ENCODE data around the gene SLC9A9.

SLC9A9 gene

GRCh38 chr3:143637133-143637532 is 211.1 kb downstream of the SLC9A9 start:
- no peak for DNase-seq

DNA sequence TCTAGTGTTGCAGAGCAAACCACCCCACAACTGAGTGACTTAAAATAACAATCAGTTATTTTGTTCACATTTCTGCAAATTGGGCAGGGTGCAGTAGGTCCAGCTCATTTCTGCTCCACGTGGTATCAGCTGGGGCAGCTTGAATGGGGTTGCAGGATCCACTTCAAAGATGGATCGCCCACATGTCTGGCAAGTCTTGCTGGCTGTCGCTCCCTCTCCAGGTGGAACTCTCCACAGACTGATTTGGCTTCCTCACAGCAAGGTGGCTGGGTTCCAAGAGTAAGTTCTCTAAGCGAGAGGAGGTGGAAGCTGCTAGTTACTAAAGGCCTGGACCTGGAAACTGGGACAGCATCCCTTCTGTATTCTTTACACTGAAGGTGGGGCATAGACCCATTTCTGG is 213.3 kb downstream of the SLC9A9 start:
- no peak for DNase-seq

- no peak for DNase-seq
Observed at GRCh38 chr3:143634427-143634826, 213.8 kb downstream of the SLC9A9 start.

- no peak for DNase-seq
Observed at GRCh38 chr3:143633816-143634215, 214.5 kb downstream of the SLC9A9 start.

DNA sequence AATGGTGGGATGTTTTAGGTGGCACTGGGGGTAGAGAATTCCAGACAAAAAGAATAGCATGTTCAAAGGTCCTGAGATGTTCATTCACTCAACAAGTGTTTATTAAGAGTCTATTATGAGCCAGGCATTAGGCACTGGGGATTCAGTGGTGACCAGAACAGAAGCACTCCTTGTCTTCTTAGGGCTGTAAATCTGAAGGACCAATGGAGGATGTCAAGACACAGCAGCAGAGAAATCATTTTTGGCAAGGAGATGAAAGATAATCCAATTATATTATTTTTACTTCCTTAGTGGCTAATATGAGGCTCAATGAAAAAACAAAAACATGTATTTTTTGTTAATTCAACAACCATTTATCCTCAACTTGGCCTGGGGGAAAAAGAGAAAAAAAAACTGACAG is 218.5 kb downstream of the SLC9A9 start:
- no peak for DNase-seq

- DNase-seq = no peak
Observed at GRCh38 chr3:143628971-143629370, 219.3 kb downstream of the SLC9A9 start.

GRCh38 chr3:143627336-143627735 is 220.9 kb downstream of the SLC9A9 start:
- peak; percentile 9 for DNase-seq

DNA sequence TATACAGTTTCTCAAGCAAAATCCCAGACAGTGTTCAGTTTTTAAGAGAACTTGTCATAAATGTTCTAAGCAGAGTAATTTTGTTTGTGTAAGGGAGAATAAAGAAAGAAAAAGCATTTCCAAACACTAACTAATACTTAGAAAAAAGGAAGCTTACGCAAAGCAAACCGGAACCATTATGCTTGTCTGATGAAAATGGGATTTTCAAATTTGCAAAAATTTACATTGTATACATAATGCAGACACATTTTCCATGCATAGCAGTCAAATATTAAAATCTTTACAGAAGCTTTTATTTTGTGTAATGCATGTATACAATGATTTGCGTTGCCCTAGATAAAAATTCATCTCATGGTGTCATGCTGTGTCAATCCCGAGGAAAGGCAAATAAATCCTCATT is 229.0 kb downstream of the SLC9A9 start:
- no peak for DNase-seq

- DNase-seq = no peak
Observed at GRCh38 chr3:143617050-143617449, 231.2 kb downstream of the SLC9A9 start.

- DNase-seq = no peak
Observed at GRCh38 chr3:143613226-143613625, 235.0 kb downstream of the SLC9A9 start.

DNA sequence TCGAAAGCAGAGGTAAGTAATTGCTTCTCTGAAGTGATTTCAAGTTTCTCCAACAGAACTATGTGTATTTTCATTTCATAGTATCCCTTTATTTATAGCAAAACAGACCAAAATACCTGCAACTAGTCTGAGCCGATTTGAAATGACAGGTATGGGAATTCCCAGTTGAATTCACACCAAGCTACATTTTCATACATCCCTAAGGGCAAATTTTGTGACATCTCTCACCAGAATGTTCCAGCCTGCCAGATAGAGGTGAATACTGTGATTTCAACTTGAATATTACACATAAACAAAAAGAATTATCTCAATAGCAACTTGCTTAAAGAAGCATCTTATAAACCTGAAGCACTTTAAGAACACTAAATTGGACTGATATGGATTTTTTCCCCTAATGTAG is 235.7 kb downstream of the SLC9A9 start:
- no peak for DNase-seq

- DNase-seq = no peak
Observed at GRCh38 chr3:143608966-143609365, 239.3 kb downstream of the SLC9A9 start.

DNA sequence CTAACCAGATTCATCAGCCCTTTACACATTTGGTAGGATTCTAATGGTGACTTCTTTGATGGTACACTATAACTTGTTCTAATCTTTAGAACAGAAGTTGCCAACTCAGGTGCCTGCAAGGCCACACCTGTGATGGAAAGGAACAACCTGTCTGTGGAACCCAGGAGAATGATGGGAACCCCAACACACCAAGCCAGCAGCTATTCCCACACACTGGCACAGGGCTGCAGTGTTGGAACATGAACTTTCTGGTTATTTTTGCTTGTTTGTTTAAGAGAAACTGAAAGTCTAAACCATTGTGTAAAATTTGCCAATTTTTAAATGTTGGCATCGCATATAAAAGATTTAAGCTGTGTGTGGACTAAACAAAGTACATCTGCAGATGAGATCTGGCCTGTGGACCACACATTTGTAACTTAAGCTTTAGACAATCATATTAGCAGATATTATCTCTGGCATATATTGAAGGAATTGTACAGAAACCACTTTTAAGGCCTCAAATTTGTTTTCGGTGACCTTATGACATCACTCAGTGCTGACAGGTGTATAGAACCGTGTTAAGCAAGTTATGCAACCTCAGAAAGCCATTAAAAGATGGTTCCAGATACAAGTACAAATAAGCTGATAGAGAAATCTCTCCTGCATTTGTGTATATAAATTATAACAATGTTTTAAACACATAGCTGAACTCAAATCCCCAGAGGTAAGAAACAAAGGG is 242.9 kb downstream of the SLC9A9 start:
- no peak for DNase-seq

GRCh38 chr3:143604402-143605185 is 243.7 kb downstream of the SLC9A9 start:
- no peak for DNase-seq

GRCh38 chr3:143603774-143604173 is 244.5 kb downstream of the SLC9A9 start:
- DNase-seq = no peak

- DNase-seq = no peak
Observed at GRCh38 chr3:143601723-143602484, 246.4 kb downstream of the SLC9A9 start.

DNA sequence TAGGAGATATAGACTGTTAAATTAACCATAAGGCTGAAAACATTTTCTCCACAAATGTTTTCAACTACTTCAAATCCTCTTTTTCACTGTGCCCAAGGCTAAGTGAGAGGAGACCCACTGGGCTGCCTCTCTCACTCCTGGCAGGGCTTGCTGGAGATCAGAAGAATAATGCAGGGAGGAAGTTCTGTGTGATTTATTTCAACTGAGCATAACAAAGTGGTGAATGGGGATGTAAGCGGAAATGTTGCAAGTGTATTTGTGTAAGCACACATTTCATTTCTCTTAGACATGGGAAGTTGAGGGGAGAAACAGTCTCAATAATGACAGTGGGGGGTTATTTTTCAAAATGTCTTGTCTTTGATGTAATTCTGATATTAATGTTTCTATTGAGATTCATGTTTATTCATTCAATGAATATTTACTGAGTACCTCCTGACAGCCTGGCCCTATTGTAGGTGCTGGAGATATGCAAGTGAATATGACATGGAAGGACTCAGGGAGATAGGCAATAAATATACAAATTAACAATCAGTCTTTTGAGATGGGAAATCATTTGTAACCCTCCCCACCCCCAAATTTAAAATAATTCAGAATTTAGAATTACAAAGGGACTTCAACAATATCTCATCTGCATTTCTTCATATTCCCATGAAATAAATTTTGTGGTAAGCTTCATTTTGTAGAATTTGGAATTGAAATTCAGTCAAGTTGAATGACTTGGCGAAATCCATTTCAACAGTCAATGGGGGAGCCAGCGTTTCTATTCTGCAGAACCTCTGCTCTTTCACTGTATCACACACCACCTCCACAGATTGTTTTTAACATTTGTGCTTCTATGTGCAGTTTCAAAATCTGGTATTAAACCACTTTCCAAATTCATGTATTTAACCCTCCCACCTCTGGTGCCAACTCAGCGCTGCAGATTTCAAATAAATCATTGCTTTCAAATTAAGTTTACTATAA is 247.2 kb downstream of the SLC9A9 start:
- no peak for DNase-seq

GRCh38 chr3:143597774-143598652 is 250.3 kb downstream of the SLC9A9 start:
- DNase-seq = no peak

DNA sequence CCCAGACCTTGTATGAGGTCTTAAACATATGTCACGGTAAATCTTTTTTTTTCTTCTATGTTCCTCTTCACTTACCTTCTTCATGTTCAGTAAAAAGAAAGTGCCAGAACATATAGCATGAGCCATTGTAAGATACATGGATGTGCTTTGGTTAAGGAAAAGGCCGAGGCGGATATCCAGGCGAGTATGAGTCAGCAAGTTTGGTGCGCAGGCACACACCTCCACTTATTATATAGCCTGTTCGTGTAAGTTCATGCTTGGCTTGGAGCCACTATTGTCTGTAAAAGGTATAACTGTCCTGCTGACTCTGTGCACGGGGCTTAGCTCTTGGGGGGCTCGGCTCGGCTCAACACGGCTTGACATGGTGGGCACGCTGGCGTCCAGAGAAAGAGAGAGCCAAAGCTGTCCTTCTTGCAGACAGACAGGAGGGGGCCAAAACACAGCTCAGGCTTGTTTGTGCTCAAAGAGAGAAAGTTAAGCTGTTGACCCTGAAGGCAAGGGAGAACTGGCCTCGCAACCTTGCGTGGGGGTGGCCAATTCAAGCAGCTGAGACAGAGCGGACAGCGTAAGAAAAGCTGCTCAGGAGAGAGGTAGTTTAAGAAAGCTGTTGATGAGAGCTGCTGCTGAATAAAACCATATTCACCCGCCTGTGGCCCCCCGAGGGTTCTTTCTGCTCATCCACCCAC is 251.2 kb downstream of the SLC9A9 start:
- DNase-seq = no peak

GRCh38 chr3:143595456-143596077 is 252.7 kb downstream of the SLC9A9 start:
- no peak for DNase-seq
